Endothelial cell of umbilical vein (primary cell): ENCODE results near the gene MISP. TPM values are rescaled to one million over a fixed set of nuclear protein-coding genes. Genes with fewer than 3 reads are reported as not detected.

ENCODE experiments used
- BruUV-seq: library from RNA; stranded (reverse); fragments of 400-500 nt; replicated peaks from 2 replicates; lab custom pipeline; 2021; lab: Mats Ljungman, UMichigan
- CTCF ChIA-PET: fragments of 300-600, 350-600 bp; sonication (Branson Sonifier 250); formaldehyde crosslinking; loops from one replicate; lab custom pipeline; 2021; ENCODE audit warnings: antibody characterized with exemption, inconsistent platforms; lab: Charles Lee
- POLR2A ChIA-PET: fragments of 300-600, 350-600 bp; sonication (Branson Sonifier 250); formaldehyde crosslinking; loops from one replicate; lab custom pipeline; 2021; ENCODE audit warnings: antibody characterized with exemption, inconsistent platforms; lab: Charles Lee
- DNase-seq: peaks from one replicate; pipeline ENCODE4 v3.0.0-alpha.2; 2011; ENCODE audit warnings: low read depth, low spot score
- FAIRE-seq: peaks from 2 replicates; lab custom pipeline; 2011; peaks lifted over from hg19 to GRCh38; lab: Jason Lieb, UNC
- H2AFZ ChIP-seq: 2 replicates; pipeline ENCODE4 v1.6.0; 2012; ENCODE audit warnings: low read depth, low read length, control low read depth, inconsistent platforms
- H3K27ac ChIP-seq: 2 replicates; pipeline ENCODE4 v1.5.1; 2011; ENCODE audit warnings: low read depth, mild to moderate bottlenecking, control low read depth, low read length, moderate library complexity; ENCODE audit not compliant: insufficient read depth
- H3K27me3 ChIP-seq, 2 experiments: 2 replicates each; pipeline versions ENCODE4 v1.6.0 to v1.6.1; 2011; ENCODE audit warnings: low read length in 2 of 2, mixed read lengths in 1 of 2; ENCODE audit not compliant: control insufficient read depth in 2 of 2, insufficient read depth in 2 of 2
- H3K36me3 ChIP-seq, 2 experiments: 2 replicates in 1 of 2; 3 replicates in 1 of 2; pipeline ENCODE4 v1.5.1; 2011; ENCODE audit warnings: low read length in 2 of 2, mild to moderate bottlenecking in 1 of 2, moderate library complexity in 1 of 2; ENCODE audit not compliant: control insufficient read depth in 2 of 2, insufficient read depth in 2 of 2; ENCODE audit errors: extremely low read depth in 1 of 2
- H3K4me1 ChIP-seq: 3 replicates; pipeline ENCODE4 v1.5.1; 2011; ENCODE audit warnings: mild to moderate bottlenecking, low read length; ENCODE audit not compliant: control insufficient read depth, insufficient read depth; ENCODE audit errors: extremely low read depth
- H3K4me2 ChIP-seq: 2 replicates; pipeline ENCODE4 v1.6.1; 2011; ENCODE audit warnings: low read length, control low read depth, mixed read lengths; ENCODE audit not compliant: insufficient read depth
- H3K4me3 ChIP-seq, 3 experiments: fragments of 200-600 bp in 1 of 3; sonication (generic), shearing (Covaris generic) in 1 of 3; replicated peaks in 1 of 3; 2 replicates each; pipeline ENCODE4 v1.5.1; 2011 to 2016; ENCODE audit warnings: control low read depth in 3 of 3, low read length in 3 of 3, mild to moderate bottlenecking in 2 of 3, inconsistent platforms in 1 of 3, low read depth in 1 of 3, moderate library complexity in 1 of 3; ENCODE audit not compliant: insufficient read depth in 1 of 3
- H3K79me2 ChIP-seq: 2 replicates; pipeline ENCODE4 v1.6.0; 2012; ENCODE audit warnings: low read length, inconsistent platforms; ENCODE audit not compliant: control insufficient read depth, insufficient read depth
- H3K9ac ChIP-seq: replicated peaks from 2 replicates; pipeline ENCODE3; 2011; ENCODE audit warnings: low read length, control low read depth; ENCODE audit not compliant: insufficient read depth; ENCODE audit errors: extremely low read depth
- H3K9me1 ChIP-seq: replicated peaks from 3 replicates; pipeline ENCODE4 v1.6.0; 2011; ENCODE audit warnings: mild to moderate bottlenecking, low read length; ENCODE audit not compliant: control insufficient read depth, insufficient read depth; ENCODE audit errors: extremely low read depth
- H3K9me3 ChIP-seq: replicated peaks from 2 replicates; pipeline ENCODE4 v1.5.1; 2012; ENCODE audit warnings: low read length, inconsistent platforms; ENCODE audit not compliant: control insufficient read depth, insufficient read depth
- H4K20me1 ChIP-seq: replicated peaks from 2 replicates; pipeline ENCODE3; 2011; ENCODE audit warnings: mild to moderate bottlenecking, low read length; ENCODE audit not compliant: control insufficient read depth, insufficient read depth; ENCODE audit errors: extremely low read depth
- EZH2 ChIP-seq: IDR thresholded peaks from 2 replicates; pipeline ENCODE4 v1.6.1; 2012; ENCODE audit warnings: borderline replicate concordance, low read depth, mild to moderate bottlenecking, moderate library complexity, low read length, inconsistent platforms; ENCODE audit not compliant: severe bottlenecking
- FOS ChIP-seq: IDR thresholded peaks from 2 replicates; pipeline ENCODE4 v1.6.1; 2011; ENCODE audit warnings: mild to moderate bottlenecking, low read length, moderate library complexity, borderline replicate concordance; ENCODE audit not compliant: insufficient read depth
- GATA2 ChIP-seq: IDR thresholded peaks from 2 replicates; pipeline ENCODE4 v1.7.0; 2011; ENCODE audit warnings: low read depth, mild to moderate bottlenecking, moderate library complexity, mixed read lengths, low read length; ENCODE audit not compliant: insufficient read length, insufficient read depth
- dilution Hi-C: fragments of 300-500 bp; cut with MboI; formaldehyde crosslinking; loops from one replicate; pipeline ENCODE4 v1.15.0; 2019; ENCODE audit warnings: low sequenced_read_pairs; ENCODE audit not compliant: extremely low pct_ligation_motif_present
- intact Hi-C: fragments of 100-400 bp; cut with micrococcal nuclease; formaldehyde crosslinking; loops from one replicate; pipeline ENCODE4 v1.10.0; 2022
- polyA plus RNA-seq, 4 experiments: library from polyadenylated mRNA; depleted of rRNA in 3 of 4; stranded (reverse) in 3 of 4; unstranded in 1 of 4; fragments of >200 nt; gene quantifications; 2 replicates each; pipeline versions ENCODE4 v1.2.1 to v1.2.3, GENCODE V29; 2011 to 2012; ENCODE audit warnings: missing spikeins in 1 of 4
- total RNA-seq: library from RNA; stranded (reverse); gene quantifications from 2 replicates; pipeline ENCODE4 v1.2.3, GENCODE V29; 2021
- TF ChIP-seq, protein P1 (sequence below), 2 donors: IDR thresholded peaks; 1 replicate in 1 of 2; 2 replicates in 1 of 2; pipeline ENCODE4 v1.5.1; 2011; ENCODE audit warnings: low read length in 2 of 2, mild to moderate bottlenecking in 2 of 2, moderate library complexity in 2 of 2, control low read depth in 1 of 2, inconsistent platforms in 1 of 2, low read depth in 1 of 2; ENCODE audit not compliant: insufficient read depth in 1 of 2; ENCODE audit errors: extremely low read depth in 1 of 2

The MISP gene
- total and polyA plus RNA-seq, 2 donors (not counting 3 experiments of a cell fraction or from before 2014, with no cell fraction given) = not detected

GRCh38 chr19:737591-738093, 13.3 kb upstream of the MISP start:
- no TSS peak for BruUV-seq
- TF ChIP-seq, protein P1, sequence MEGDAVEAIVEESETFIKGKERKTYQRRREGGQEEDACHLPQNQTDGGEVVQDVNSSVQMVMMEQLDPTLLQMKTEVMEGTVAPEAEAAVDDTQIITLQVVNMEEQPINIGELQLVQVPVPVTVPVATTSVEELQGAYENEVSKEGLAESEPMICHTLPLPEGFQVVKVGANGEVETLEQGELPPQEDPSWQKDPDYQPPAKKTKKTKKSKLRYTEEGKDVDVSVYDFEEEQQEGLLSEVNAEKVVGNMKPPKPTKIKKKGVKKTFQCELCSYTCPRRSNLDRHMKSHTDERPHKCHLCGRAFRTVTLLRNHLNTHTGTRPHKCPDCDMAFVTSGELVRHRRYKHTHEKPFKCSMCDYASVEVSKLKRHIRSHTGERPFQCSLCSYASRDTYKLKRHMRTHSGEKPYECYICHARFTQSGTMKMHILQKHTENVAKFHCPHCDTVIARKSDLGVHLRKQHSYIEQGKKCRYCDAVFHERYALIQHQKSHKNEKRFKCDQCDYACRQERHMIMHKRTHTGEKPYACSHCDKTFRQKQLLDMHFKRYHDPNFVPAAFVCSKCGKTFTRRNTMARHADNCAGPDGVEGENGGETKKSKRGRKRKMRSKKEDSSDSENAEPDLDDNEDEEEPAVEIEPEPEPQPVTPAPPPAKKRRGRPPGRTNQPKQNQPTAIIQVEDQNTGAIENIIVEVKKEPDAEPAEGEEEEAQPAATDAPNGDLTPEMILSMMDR (IDR thresholded peaks at IDR 0.05; ENCODE audit: extremely low read depth in 1 of 2, insufficient read depth in 1 of 2, low read depth in 1 of 2, low read length in 2 of 2) = peak; percentile 46 to 80
- TF ChIP-seq GATA2 = no peak
- Histone ChIP-seq H3K9me3 (no peaks in the 10 kb centered on the region), H3K4me1 (no peaks in the 10 kb centered on the region), H3K9ac (no peak overlapping the region), H3K27me3 (no peaks in the 10 kb centered on the region), H2AFZ (no peak overlapping the region), H3K4me3 (no peak overlapping the region), H3K27ac (no peak overlapping the region), H4K20me1 (no peaks in the 10 kb centered on the region), H3K36me3 (no peaks in the 10 kb centered on the region), H3K9me1 (no peaks in the 10 kb centered on the region), H3K4me2 (no peak overlapping the region), H3K79me2 (no peaks in the 10 kb centered on the region)
- DNase-seq (peak; percentile 36), FAIRE-seq (peak; percentile 50)
- CTCF ChIA-PET = interaction anchor here (1.0 to 1.1 kb wide), 4 partner anchors 57 to 74 kb away, joined by 3 to 4 read pairs (median 4); partner anchors contain the start of gene RNF126
- intact Hi-C loops = no loop called here
- POLR2A ChIA-PET = no interaction called here
- dilution Hi-C loops = no loop called here

- no peak overlapping the region for H3K4me3 ChIP-seq
- no peak overlapping the region for H3K27ac ChIP-seq
- H3K9me1 ChIP-seq = no peaks in the 10 kb centered on the region
- ChIA-PET POLR2A (no interaction called here), CTCF (interaction anchor here (0.6 kb wide), 1 partner anchor 45 kb away, joined by 3 read pairs; no protein-coding TSS in a partner anchor)
- no peaks in the 10 kb centered on the region for H3K4me1 ChIP-seq
- intact Hi-C loops (no loop called here), dilution Hi-C loops (no loop called here)
- H3K79me2 ChIP-seq = no peaks in the 10 kb centered on the region
- BruUV-seq = no TSS peak
- DNase-seq = no peak
- no peak for FAIRE-seq
- H3K4me2 ChIP-seq = no peak overlapping the region
- no peaks in the 10 kb centered on the region for H3K27me3 ChIP-seq
- no peaks in the 10 kb centered on the region for H4K20me1 ChIP-seq
- no peak overlapping the region for H3K9ac ChIP-seq
- H3K36me3 ChIP-seq = no peaks in the 10 kb centered on the region
- no peak for TF ChIP-seq EZH2
- no peak for TF ChIP-seq FOS
- H3K9me3 ChIP-seq = no peaks in the 10 kb centered on the region
- H2AFZ ChIP-seq = no peak overlapping the region
Measured at GRCh38 chr19:738509-739128, 12.3 kb upstream of the MISP start.
